BE2C (cell line): Measurements from ENCODE around the gene GUCY1A1.
A peak's percentile ranks its signal among the peaks of the same experiment; 100 is the strongest.

ENCODE experiments used
- DNase-seq: peaks from one replicate; pipeline ENCODE4 v3.0.0-alpha.2; 2020
- H3K27me3 ChIP-seq: fragments of 250-450 bp; sonication (Bioruptor Pico); 2 replicates; pipeline ENCODE4 v1.5.1; 2020; ENCODE audit warnings: mild to moderate bottlenecking
- H3K36me3 ChIP-seq: fragments of 250-450 bp; sonication (Bioruptor Pico); 2 replicates; pipeline ENCODE4 v1.5.1; 2020; ENCODE audit warnings: mild to moderate bottlenecking
- H3K4me1 ChIP-seq: fragments of 250-450 bp; sonication (Bioruptor Pico); 2 replicates; pipeline ENCODE4 v1.5.1; 2020
- H3K4me3 ChIP-seq: 2 replicates; pipeline ENCODE4 v1.5.1; 2011; ENCODE audit warnings: low read depth, low read length
- H3K9me3 ChIP-seq: fragments of 250-450 bp; sonication (Bioruptor Pico); 2 replicates; pipeline ENCODE4 v1.5.1; 2020
- TF ChIP-seq, protein P1 (sequence below): IDR thresholded peaks from 2 replicates; pipeline ENCODE4 v1.5.1; 2012; ENCODE audit warnings: mild to moderate bottlenecking, low read depth, low read length

GUCY1A1 gene

DNA sequence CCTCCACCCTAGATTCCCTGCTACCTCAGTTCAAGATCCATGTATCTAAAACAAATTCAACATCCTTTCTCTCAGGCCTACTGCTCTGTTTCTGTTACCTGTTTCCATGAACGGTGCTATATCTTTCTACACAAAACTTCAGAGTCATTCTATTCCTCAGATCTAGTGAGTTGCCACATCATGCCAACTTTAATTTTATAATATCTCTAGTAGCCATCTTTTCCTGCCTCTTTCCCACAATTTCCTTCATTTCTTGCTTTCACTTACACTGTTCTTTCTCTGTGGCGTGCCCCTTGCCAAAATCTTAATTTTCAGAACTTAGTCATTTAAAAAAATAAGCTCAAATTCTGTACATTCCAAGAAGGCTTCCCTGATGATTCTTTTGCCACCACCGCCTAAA, 15.2 kb downstream of the GUCY1A1 start:
- Histone ChIP-seq H3K4me1 (peaks cover 11% of the 10 kb centered on the region), H3K9me3 (no peaks in the 10 kb centered on the region)
- TF ChIP-seq, protein P1, sequence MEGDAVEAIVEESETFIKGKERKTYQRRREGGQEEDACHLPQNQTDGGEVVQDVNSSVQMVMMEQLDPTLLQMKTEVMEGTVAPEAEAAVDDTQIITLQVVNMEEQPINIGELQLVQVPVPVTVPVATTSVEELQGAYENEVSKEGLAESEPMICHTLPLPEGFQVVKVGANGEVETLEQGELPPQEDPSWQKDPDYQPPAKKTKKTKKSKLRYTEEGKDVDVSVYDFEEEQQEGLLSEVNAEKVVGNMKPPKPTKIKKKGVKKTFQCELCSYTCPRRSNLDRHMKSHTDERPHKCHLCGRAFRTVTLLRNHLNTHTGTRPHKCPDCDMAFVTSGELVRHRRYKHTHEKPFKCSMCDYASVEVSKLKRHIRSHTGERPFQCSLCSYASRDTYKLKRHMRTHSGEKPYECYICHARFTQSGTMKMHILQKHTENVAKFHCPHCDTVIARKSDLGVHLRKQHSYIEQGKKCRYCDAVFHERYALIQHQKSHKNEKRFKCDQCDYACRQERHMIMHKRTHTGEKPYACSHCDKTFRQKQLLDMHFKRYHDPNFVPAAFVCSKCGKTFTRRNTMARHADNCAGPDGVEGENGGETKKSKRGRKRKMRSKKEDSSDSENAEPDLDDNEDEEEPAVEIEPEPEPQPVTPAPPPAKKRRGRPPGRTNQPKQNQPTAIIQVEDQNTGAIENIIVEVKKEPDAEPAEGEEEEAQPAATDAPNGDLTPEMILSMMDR, result no peak

DNA sequence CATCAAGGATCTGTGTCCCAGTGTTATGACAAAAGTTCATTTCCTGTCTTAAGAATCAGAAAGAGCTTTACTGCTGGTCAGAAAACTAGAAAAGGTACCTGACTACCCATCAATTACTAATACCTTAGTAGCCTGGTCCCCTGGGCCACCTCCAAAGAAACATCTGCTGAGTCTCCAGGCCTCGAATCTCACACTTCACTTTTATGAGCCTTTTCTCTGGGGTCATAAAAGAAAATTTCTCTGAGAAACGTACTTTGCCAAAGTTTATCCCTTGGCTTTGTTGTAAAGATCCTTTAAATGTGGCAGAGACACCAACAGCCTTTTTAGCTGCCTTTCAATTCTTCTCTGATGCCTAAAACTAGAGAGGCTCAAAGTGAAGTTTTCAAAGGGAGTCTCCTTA, 17.8 kb downstream of the GUCY1A1 start:
- Histone ChIP-seq H3K4me3 (no peak overlapping the region), H3K27me3 (no peaks in the 10 kb centered on the region), H3K9me3 (no peaks in the 10 kb centered on the region), H3K4me1 (peaks cover 15% of the 10 kb centered on the region), H3K36me3 (no peaks in the 10 kb centered on the region)
- DNase-seq, result no peak
- TF ChIP-seq, protein P1, result no peak

More for the DNA sequence above, 15.2 kb downstream of the GUCY1A1 start:
- no peak for DNase-seq
- Histone ChIP-seq H3K27me3 (no peaks in the 10 kb centered on the region), H3K36me3 (no peaks in the 10 kb centered on the region), H3K4me3 (no peak overlapping the region)

DNA sequence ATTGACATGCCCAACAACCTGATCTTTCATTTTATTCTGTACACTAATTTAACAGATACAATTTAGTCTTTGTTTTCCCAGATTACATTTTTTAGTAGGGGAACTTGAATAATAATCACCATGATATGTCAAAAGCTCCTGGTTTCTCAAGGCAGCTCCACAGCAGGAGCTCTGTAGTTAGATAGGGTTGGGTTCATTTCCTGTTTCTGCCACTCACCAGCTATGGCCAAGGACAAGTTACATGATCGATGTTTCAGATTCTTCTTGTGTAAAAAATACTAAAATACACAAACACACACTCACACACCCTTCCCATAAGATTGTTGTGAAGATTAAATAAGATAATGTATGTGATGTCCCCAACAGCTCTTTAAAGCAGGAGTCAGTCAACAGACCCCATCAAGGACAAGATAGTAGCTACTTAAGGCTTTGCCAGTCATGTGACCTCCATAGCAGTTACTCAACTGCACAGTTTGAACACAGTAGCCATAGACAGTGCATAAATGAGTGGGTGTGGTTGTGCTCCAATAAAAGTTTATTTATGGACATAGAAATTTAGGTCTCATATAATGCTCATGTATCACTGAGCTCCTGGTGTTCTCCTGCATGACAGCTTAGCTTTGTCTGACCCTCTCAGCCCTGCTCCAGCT, 18.4 kb downstream of the GUCY1A1 start:
- H3K27me3 ChIP-seq, result no peaks in the 10 kb centered on the region

DNA sequence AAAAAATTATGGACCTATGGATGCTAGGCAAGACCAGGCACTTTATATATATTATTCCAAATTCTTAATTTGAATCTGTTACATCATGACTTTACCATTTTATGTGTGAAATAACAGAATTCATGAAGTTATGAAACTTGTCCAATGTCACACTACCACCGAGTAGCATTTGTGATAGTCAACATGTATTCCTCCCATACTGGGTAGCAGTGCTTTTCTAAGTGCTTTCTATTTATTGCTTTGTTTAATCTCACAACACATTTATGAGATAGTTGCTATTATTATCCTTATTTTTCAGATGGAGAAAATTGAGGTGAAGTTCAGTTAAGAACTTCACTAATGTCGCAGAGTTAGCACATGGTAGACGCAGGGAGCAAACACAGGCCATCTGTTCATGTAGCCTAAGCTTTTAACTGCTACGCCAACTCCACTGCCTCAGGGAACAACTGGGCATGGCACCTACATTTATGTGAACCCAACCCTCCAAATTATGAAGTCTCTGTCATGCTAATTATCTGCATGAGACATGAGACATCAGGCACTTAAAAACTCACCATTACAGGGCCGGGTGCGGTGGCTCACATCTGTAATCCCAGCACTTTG, 20.8 kb downstream of the GUCY1A1 start:
- H3K27me3 ChIP-seq, result no peaks in the 10 kb centered on the region
- no peaks in the 10 kb centered on the region for H3K9me3 ChIP-seq
- TF ChIP-seq, protein P1, result no peak
- no peaks in the 10 kb centered on the region for H3K36me3 ChIP-seq
- no peak overlapping the region for H3K4me3 ChIP-seq
- peak; percentile 46 for DNase-seq
- H3K4me1 ChIP-seq, result peaks cover 15% of the 10 kb centered on the region

More for the DNA sequence above, 18.4 kb downstream of the GUCY1A1 start:
- no peak for DNase-seq
- Histone ChIP-seq H3K4me3 (no peak overlapping the region), H3K9me3 (no peaks in the 10 kb centered on the region), H3K4me1 (peaks cover 15% of the 10 kb centered on the region), H3K36me3 (no peaks in the 10 kb centered on the region)
- TF ChIP-seq, protein P1, result no peak

DNA sequence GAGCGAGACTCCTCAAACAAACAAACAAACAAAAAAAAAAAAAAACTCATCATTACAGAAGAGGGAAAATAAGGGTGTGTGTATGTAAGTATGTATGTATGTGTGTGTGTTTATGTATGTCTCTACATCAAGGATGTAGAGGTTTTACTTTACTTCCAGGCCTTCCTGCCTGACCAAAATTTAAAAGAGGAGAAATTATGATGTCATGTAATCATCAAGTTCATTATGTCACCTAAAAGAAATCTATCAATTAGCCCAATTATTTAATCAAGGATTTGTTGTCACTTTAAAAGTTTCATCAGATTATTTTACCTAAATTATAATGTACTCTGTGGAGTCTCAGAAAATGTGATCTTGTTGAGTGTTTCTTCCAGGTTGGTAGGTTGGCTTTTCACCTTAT, 21.6 kb downstream of the GUCY1A1 start:
- no peaks in the 10 kb centered on the region for H3K36me3 ChIP-seq
- no peak for DNase-seq
- TF ChIP-seq, protein P1, result no peak
- no peaks in the 10 kb centered on the region for H3K27me3 ChIP-seq
- no peaks in the 10 kb centered on the region for H3K9me3 ChIP-seq
- peaks cover 10% of the 10 kb centered on the region for H3K4me1 ChIP-seq
- no peak overlapping the region for H3K4me3 ChIP-seq

DNA sequence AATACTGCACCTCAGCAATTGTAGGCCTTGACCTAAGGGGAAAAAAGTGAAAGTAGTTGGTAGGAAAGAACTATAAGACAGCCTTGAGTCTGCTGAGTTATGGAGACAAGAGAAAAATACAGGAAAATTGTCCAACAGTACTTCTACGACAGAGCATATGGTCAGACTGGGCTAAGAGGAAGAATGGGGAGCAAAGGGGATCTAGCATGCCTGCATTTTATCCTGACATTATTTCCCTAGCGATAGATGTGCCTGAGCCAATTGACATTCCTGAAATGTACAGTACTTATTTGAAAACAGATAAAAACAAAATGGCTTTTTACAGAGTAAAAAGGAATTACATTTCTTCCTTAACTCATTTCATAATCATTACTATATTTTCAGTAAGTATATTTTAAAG, 22.2 kb downstream of the GUCY1A1 start:
- H3K4me1 ChIP-seq, result peaks cover 3% of the 10 kb centered on the region; the same call in 1 of the 2 replicates
- no peaks in the 10 kb centered on the region for H3K9me3 ChIP-seq
- no peak for DNase-seq
- no peaks in the 10 kb centered on the region for H3K36me3 ChIP-seq
- no peak overlapping the region for H3K4me3 ChIP-seq
- no peaks in the 10 kb centered on the region for H3K27me3 ChIP-seq
- TF ChIP-seq, protein P1, result no peak
